Measurements from ENCODE around the gene MAPK1IP1L. TPM values are rescaled to one million over a fixed set of nuclear protein-coding genes. Genes with fewer than 3 reads are reported as not detected.

MAPK1IP1L gene
- total and polyA plus RNA-seq, 2 donors (not counting 1 experiment from before 2014, with no cell fraction given) = 116 to 141 TPM

DNA sequence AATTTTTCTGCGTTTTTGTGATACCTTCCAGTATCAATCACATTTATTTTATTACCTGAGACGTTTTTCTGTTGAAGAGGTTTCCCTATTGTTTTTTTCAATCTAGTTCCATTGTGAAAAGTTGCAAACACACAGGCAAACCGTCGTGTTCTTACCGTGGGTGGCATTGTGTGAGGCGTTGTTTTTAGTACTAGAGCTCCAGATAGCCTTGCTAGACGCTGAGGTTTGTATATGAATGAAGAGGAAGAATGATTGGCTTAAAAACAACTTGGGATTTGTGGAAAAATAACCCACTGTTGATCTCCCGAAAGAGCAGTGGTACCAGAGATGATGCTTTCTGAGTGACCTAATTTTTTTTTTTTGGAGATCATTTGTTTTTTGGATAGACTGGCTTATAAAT is 23.4 kb upstream of the MAPK1IP1L start:
- no peaks in the 10 kb centered on the region for H3K9me3 ChIP-seq (ENCODE audit: control extremely low read depth in 1 of 3, control insufficient read depth in 2 of 3, insufficient read depth in 1 of 3, low read length in 2 of 3)
- no peak for ATAC-seq (ENCODE audit: low read depth)

DNA sequence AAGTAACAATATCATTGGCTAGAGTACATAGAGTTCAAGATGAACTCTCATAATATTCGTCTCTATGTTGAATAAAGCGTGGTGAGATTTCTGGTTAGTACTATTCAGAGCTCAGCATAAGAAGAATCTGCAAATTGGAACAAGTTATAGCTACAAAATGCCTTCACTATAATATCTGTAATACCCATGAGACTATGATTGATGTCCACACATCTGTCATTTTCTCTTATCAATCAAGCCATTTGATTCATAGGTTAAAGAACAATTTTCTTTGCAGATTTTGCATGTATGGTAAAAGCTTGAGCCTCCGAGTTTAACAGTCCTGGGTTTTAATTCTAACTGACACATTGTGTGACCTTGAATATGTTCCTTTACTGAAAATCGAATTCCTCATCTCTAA is 23.0 kb upstream of the MAPK1IP1L start:
- H3K4me3 Mint-ChIP-seq = peak overlapping the region; percentile 94
- no peak for TF ChIP-seq EZH2 (IDR thresholded peaks at IDR 0.05; ENCODE audit: borderline replicate concordance, insufficient read depth, low read depth, low read length, poor library complexity, severe bottlenecking)
- TF ChIP-seq, protein P1, sequence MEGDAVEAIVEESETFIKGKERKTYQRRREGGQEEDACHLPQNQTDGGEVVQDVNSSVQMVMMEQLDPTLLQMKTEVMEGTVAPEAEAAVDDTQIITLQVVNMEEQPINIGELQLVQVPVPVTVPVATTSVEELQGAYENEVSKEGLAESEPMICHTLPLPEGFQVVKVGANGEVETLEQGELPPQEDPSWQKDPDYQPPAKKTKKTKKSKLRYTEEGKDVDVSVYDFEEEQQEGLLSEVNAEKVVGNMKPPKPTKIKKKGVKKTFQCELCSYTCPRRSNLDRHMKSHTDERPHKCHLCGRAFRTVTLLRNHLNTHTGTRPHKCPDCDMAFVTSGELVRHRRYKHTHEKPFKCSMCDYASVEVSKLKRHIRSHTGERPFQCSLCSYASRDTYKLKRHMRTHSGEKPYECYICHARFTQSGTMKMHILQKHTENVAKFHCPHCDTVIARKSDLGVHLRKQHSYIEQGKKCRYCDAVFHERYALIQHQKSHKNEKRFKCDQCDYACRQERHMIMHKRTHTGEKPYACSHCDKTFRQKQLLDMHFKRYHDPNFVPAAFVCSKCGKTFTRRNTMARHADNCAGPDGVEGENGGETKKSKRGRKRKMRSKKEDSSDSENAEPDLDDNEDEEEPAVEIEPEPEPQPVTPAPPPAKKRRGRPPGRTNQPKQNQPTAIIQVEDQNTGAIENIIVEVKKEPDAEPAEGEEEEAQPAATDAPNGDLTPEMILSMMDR (IDR thresholded peaks at IDR 0.05) = no peak
- no peaks in the 10 kb centered on the region for H3K9me3 ChIP-seq (ENCODE audit: control extremely low read depth in 1 of 3, control insufficient read depth in 2 of 3, insufficient read depth in 1 of 3, low read length in 2 of 3)
- peak overlapping the region; percentile 91 for H3K4me2 ChIP-seq (replicated peaks; ENCODE audit: low read depth, low read length, poor library complexity, severe bottlenecking)
- WGBS (ENCODE audit: insufficient coverage) = no CpG with 5 or more reads among the region's 4 CpGs
- ChIA-PET POLR2A (interaction anchor here (0.7 kb wide), 1 partner anchor 255 kb away, joined by 5 read pairs; no protein-coding TSS in a partner anchor), CTCF (interaction anchor here (0.7 to 1.2 kb wide), 2 partner anchors 17 to 22 kb away, joined by 3 to 5 read pairs; partner anchors contain the start of gene MAPK1IP1L)
- H3K9ac ChIP-seq (ENCODE audit: low read length) = peak overlapping the region; percentile 90
- H3K9me3 Mint-ChIP-seq (ENCODE audit: insufficient read depth) = no peaks in the 10 kb centered on the region
- H3K4me1 ChIP-seq (ENCODE audit: control insufficient read depth in 2 of 2, insufficient read depth in 2 of 2, low read length in 2 of 2) = peaks cover 18 to 30% of the 10 kb centered on the region in 2 donors
- no peaks in the 10 kb centered on the region for H3K27me3 Mint-ChIP-seq
- peaks cover 72% of the 10 kb centered on the region for H3K79me2 ChIP-seq (ENCODE audit: control insufficient read depth, insufficient read depth, low read length)
- H3K27me3 ChIP-seq (replicated peaks in 1 of 4; ENCODE audit: control extremely low read depth in 1 of 4, control insufficient read depth in 3 of 4, insufficient read depth in 4 of 4, low read length in 3 of 4) = no peaks in the 10 kb centered on the region
- peaks cover 47% of the 10 kb centered on the region for H3K4me1 Mint-ChIP-seq
- H2AFZ ChIP-seq (ENCODE audit: insufficient read depth, low read depth, low read length, poor library complexity, severe bottlenecking) = peak overlapping the region; percentile 97
- ATAC-seq (ENCODE audit: low read depth) = no peak
- H3K27ac Mint-ChIP-seq = no peak overlapping the region
- DNase-seq = no peak
- H3K4me3 ChIP-seq (ENCODE audit: control extremely low read depth in 1 of 5, extremely low read depth in 1 of 5, insufficient read depth in 1 of 5, low read depth in 2 of 5, low read length in 4 of 5) = peak overlapping the region in 2 of 5 experiments; percentile 84 to 95
- intact Hi-C loops (cut with micrococcal nuclease) = loop anchor here (5.0 kb wide), 1 partner anchor 1876 kb away; the partner anchor contains the start of gene DDHD1
- H3K27ac ChIP-seq (ENCODE audit: low read length in 2 of 2) = no peak overlapping the region
- no peaks in the 10 kb centered on the region for H4K20me1 ChIP-seq (ENCODE audit: control insufficient read depth, insufficient read depth, low read length, poor library complexity, severe bottlenecking)
- H3K36me3 ChIP-seq (replicated peaks in 1 of 2; ENCODE audit: control extremely low read depth in 1 of 2, control insufficient read depth in 1 of 2, extremely low read depth in 1 of 2, insufficient read depth in 2 of 2, low read length in 1 of 2) = peaks cover 0 to 2% of the 10 kb centered on the region in 2 experiments

More for the DNA sequence above, 23.4 kb upstream of the MAPK1IP1L start:
- H3K9me3 Mint-ChIP-seq (ENCODE audit: insufficient read depth) = no peaks in the 10 kb centered on the region
- Histone ChIP-seq H3K36me3 (replicated peaks in 1 of 2; ENCODE audit: control extremely low read depth in 1 of 2, control insufficient read depth in 1 of 2, extremely low read depth in 1 of 2, insufficient read depth in 2 of 2, low read length in 1 of 2) (peaks cover 0 to 2% of the 10 kb centered on the region in 2 experiments), H2AFZ (ENCODE audit: insufficient read depth, low read depth, low read length, poor library complexity, severe bottlenecking) (peak overlapping the region; percentile 97), H3K79me2 (ENCODE audit: control insufficient read depth, insufficient read depth, low read length) (peaks cover 70% of the 10 kb centered on the region), H3K4me1 (ENCODE audit: control insufficient read depth in 2 of 2, insufficient read depth in 2 of 2, low read length in 2 of 2) (peaks cover 18 to 30% of the 10 kb centered on the region in 2 donors), H3K9ac (ENCODE audit: low read length) (peak overlapping the region; percentile 90), H4K20me1 (ENCODE audit: control insufficient read depth, insufficient read depth, low read length, poor library complexity, severe bottlenecking) (no peaks in the 10 kb centered on the region), H3K27me3 (replicated peaks in 1 of 4; ENCODE audit: control extremely low read depth in 1 of 4, control insufficient read depth in 3 of 4, insufficient read depth in 4 of 4, low read length in 3 of 4) (no peaks in the 10 kb centered on the region), H3K4me2 (replicated peaks; ENCODE audit: low read depth, low read length, poor library complexity, severe bottlenecking) (peak overlapping the region; percentile 91), H3K27ac (ENCODE audit: low read length in 2 of 2) (peak overlapping the region in 1 of 2 donors; percentile 90), H3K4me3 (ENCODE audit: control extremely low read depth in 1 of 5, extremely low read depth in 1 of 5, insufficient read depth in 1 of 5, low read depth in 2 of 5, low read length in 4 of 5) (peak overlapping the region; percentile 62 to 95 (median 90))
- WGBS (ENCODE audit: insufficient coverage) = 9% methylated on average over 5 of the region's 8 CpGs
- intact Hi-C loops (cut with micrococcal nuclease) = loop anchor here (5.0 kb wide), 1 partner anchor 1876 kb away; the partner anchor contains the start of gene DDHD1
- no peak for TF ChIP-seq EZH2 (IDR thresholded peaks at IDR 0.05; ENCODE audit: borderline replicate concordance, insufficient read depth, low read depth, low read length, poor library complexity, severe bottlenecking)
- TF ChIP-seq, protein P1 (IDR thresholded peaks at IDR 0.05) = no peak
- ChIA-PET CTCF (interaction anchor here (0.7 to 1.2 kb wide), 2 partner anchors 17 to 23 kb away, joined by 3 to 5 read pairs; partner anchors contain the start of gene MAPK1IP1L), POLR2A (interaction anchor here (0.7 kb wide), 1 partner anchor 254 kb away, joined by 5 read pairs; no protein-coding TSS in a partner anchor)
- H3K4me1 Mint-ChIP-seq = peaks cover 47% of the 10 kb centered on the region
- H3K27ac Mint-ChIP-seq = peak overlapping the region; percentile 91
- peak overlapping the region; percentile 94 for H3K4me3 Mint-ChIP-seq
- no peaks in the 10 kb centered on the region for H3K27me3 Mint-ChIP-seq
- DNase-seq = no peak
